Measurements from ENCODE around the gene SGSM2.

DNA sequence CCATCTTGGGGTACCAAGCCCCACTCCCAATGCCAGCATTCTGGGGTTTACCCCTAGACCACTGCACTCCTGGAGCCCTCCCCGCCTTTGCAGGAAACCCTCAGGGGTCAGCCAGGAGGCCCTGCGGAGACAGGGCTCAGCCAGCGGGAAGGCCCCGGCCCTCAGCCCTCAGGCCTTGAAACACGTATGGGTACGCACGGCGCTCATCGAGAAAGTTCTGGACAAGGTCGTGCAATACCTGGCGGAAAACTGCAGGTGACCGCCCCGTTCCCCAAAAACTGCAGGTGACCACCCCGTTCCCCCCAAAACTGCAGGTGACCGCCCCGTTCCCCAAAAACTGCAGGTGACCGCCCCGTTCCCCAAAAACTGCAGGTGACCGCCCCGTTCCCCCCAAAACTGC lies 24.7 kb downstream of the SGSM2 start:
- TF ChIP-seq, protein P1, sequence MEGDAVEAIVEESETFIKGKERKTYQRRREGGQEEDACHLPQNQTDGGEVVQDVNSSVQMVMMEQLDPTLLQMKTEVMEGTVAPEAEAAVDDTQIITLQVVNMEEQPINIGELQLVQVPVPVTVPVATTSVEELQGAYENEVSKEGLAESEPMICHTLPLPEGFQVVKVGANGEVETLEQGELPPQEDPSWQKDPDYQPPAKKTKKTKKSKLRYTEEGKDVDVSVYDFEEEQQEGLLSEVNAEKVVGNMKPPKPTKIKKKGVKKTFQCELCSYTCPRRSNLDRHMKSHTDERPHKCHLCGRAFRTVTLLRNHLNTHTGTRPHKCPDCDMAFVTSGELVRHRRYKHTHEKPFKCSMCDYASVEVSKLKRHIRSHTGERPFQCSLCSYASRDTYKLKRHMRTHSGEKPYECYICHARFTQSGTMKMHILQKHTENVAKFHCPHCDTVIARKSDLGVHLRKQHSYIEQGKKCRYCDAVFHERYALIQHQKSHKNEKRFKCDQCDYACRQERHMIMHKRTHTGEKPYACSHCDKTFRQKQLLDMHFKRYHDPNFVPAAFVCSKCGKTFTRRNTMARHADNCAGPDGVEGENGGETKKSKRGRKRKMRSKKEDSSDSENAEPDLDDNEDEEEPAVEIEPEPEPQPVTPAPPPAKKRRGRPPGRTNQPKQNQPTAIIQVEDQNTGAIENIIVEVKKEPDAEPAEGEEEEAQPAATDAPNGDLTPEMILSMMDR (conservative IDR thresholded peaks at IDR 0.05; ENCODE audit: low read depth in 2 of 2), result no peak
- no peak for TF ChIP-seq EZH2phosphoT487 (IDR thresholded peaks at IDR 0.05; ENCODE audit: unreplicated experiment)
- TF ChIP-seq, protein P2, sequence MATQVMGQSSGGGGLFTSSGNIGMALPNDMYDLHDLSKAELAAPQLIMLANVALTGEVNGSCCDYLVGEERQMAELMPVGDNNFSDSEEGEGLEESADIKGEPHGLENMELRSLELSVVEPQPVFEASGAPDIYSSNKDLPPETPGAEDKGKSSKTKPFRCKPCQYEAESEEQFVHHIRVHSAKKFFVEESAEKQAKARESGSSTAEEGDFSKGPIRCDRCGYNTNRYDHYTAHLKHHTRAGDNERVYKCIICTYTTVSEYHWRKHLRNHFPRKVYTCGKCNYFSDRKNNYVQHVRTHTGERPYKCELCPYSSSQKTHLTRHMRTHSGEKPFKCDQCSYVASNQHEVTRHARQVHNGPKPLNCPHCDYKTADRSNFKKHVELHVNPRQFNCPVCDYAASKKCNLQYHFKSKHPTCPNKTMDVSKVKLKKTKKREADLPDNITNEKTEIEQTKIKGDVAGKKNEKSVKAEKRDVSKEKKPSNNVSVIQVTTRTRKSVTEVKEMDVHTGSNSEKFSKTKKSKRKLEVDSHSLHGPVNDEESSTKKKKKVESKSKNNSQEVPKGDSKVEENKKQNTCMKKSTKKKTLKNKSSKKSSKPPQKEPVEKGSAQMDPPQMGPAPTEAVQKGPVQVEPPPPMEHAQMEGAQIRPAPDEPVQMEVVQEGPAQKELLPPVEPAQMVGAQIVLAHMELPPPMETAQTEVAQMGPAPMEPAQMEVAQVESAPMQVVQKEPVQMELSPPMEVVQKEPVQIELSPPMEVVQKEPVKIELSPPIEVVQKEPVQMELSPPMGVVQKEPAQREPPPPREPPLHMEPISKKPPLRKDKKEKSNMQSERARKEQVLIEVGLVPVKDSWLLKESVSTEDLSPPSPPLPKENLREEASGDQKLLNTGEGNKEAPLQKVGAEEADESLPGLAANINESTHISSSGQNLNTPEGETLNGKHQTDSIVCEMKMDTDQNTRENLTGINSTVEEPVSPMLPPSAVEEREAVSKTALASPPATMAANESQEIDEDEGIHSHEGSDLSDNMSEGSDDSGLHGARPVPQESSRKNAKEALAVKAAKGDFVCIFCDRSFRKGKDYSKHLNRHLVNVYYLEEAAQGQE (IDR thresholded peaks at IDR 0.05; ENCODE audit: unreplicated experiment), result no peak
- TF ChIP-seq CREB1 (CRISPR knock-in tag; IDR thresholded peaks at IDR 0.05; ENCODE audit: low read depth), result no peak
- TF ChIP-seq EZH2 (IDR thresholded peaks at IDR 0.05; ENCODE audit: low read depth, unreplicated experiment), result no peak
- no peak for TF ChIP-seq POLR2AphosphoS5 (IDR thresholded peaks at IDR 0.05; ENCODE audit: low read depth)
- TF ChIP-seq JUNB (IDR thresholded peaks at IDR 0.05; ENCODE audit: unreplicated experiment), result no peak
- no peak for TF ChIP-seq STAT1 (IDR thresholded peaks at IDR 0.05; ENCODE audit: unreplicated experiment)
- TF ChIP-seq NANOG (IDR thresholded peaks at IDR 0.05; ENCODE audit: borderline replicate concordance), result no peak
- TF ChIP-seq, protein P3, sequence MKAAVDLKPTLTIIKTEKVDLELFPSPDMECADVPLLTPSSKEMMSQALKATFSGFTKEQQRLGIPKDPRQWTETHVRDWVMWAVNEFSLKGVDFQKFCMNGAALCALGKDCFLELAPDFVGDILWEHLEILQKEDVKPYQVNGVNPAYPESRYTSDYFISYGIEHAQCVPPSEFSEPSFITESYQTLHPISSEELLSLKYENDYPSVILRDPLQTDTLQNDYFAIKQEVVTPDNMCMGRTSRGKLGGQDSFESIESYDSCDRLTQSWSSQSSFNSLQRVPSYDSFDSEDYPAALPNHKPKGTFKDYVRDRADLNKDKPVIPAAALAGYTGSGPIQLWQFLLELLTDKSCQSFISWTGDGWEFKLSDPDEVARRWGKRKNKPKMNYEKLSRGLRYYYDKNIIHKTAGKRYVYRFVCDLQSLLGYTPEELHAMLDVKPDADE (IDR thresholded peaks at IDR 0.05), result no peak
- no peak for TF ChIP-seq ZNF331 (CRISPR knock-in tag; IDR thresholded peaks at IDR 0.05; ENCODE audit: low read depth)
